GM12878 (cell line): ENCODE measurements around the gene SIAH2. TPM values are rescaled to one million over a fixed set of nuclear protein-coding genes. Genes with fewer than 3 reads are reported as not detected.

Source experiments
- ATAC-seq: fragments of 200-7000 bp; cut with Tn5 transposase; 3 replicates; pipeline ENCODE4 v1.9.1; 2020; ENCODE audit warnings: mild to moderate bottlenecking, moderate library complexity
- BruUV-seq: library from RNA; stranded (reverse); fragments of 400-500 nt; replicated peaks from 2 replicates; lab custom pipeline; 2021; lab: Mats Ljungman, UMichigan
- CTCF ChIA-PET: fragments of 300-600 bp; sonication (Branson Sonifier 250); formaldehyde crosslinking; extraction: SDS; loops from one replicate; lab custom pipeline; 2021; ENCODE audit warnings: inconsistent platforms; lab: Yijun Ruan, JAX
- POLR2A ChIA-PET: fragments of 350-600 bp; formaldehyde crosslinking; extraction: SDS; loops from one replicate; lab custom pipeline; 2021; ENCODE audit warnings: inconsistent platforms; lab: Charles Lee
- RAD21 ChIA-PET: fragments of 300-600 bp; sonication (Branson Sonifier 250); formaldehyde crosslinking; loops from one replicate; lab custom pipeline; 2023; ENCODE audit warnings: antibody characterized with exemption; ENCODE audit not compliant: unreplicated experiment; lab: Charles Lee
- SMC1A ChIA-PET: fragments of 300-600 bp; sonication (Branson Sonifier 250); formaldehyde crosslinking; loops from one replicate; lab custom pipeline; 2023; ENCODE audit not compliant: unreplicated experiment, uncharacterized antibody; lab: Charles Lee
- DNase-seq: peaks from one replicate; pipeline ENCODE4 v3.0.0-alpha.2; 2011; ENCODE audit warnings: low read depth, low spot score
- FAIRE-seq: peaks from 3 replicates; lab custom pipeline; 2011; peaks lifted over from hg19 to GRCh38; lab: Jason Lieb, UNC
- H2AFZ ChIP-seq: 2 replicates; pipeline ENCODE4 v1.6.0; 2011; ENCODE audit warnings: low read depth, low read length, control low read depth; ENCODE audit not compliant: control insufficient read depth
- H3K27ac ChIP-seq: 2 replicates; pipeline ENCODE4 v1.5.1; 2011; ENCODE audit warnings: control low read depth; ENCODE audit not compliant: control insufficient read depth, insufficient read depth
- H3K27me3 ChIP-seq, 2 experiments: replicated peaks in 1 of 2; 2 replicates each; pipeline versions ENCODE4 v1.6.0 to v1.6.1; 2011; ENCODE audit warnings: low read length in 1 of 2; ENCODE audit not compliant: control insufficient read depth in 2 of 2, insufficient read depth in 2 of 2
- H3K36me3 ChIP-seq, 2 experiments: 2 replicates each; pipeline ENCODE4 v1.5.1; 2011; ENCODE audit warnings: low read length in 1 of 2; ENCODE audit not compliant: control insufficient read depth in 2 of 2, insufficient read depth in 2 of 2
- H3K4me1 ChIP-seq: 2 replicates; pipeline ENCODE4 v1.6.1; 2011; ENCODE audit warnings: mild to moderate bottlenecking, low read length, moderate library complexity, mixed read lengths; ENCODE audit not compliant: control insufficient read depth, insufficient read depth
- H3K4me2 ChIP-seq: 2 replicates; pipeline ENCODE4 v1.6.0; 2011; ENCODE audit warnings: control low read depth; ENCODE audit not compliant: control insufficient read depth, insufficient read depth
- H3K4me3 ChIP-seq: fragments of 200-600 bp; sonication (generic); 2 replicates; pipeline ENCODE4 v1.5.1; 2016
- H3K79me2 ChIP-seq: 2 replicates; pipeline ENCODE4 v1.6.0; 2011; ENCODE audit warnings: low read length; ENCODE audit not compliant: control insufficient read depth, insufficient read depth
- H3K9ac ChIP-seq: 2 replicates; pipeline ENCODE4 v1.8.0; 2011; ENCODE audit warnings: low read length, control low read depth, mixed read lengths; ENCODE audit not compliant: control insufficient read depth, insufficient read depth
- H3K9me3 ChIP-seq: replicated peaks from 3 replicates; pipeline ENCODE4 v1.5.1; 2011; ENCODE audit warnings: mild to moderate bottlenecking, low read length; ENCODE audit not compliant: control insufficient read depth, insufficient read depth
- H4K20me1 ChIP-seq: 2 replicates; pipeline ENCODE4 v1.6.0; 2011; ENCODE audit not compliant: control insufficient read depth, insufficient read depth
- BHLHE40 ChIP-seq, 2 experiments: fragments of 450-650 bp in 1 of 2; IDR thresholded peaks; 2 replicates each; pipeline ENCODE4 v1.6.1; 2011 to 2017; ENCODE audit warnings: low read depth in 2 of 2, borderline replicate concordance in 1 of 2, improper control_type of control experiment in 1 of 2, low read length in 1 of 2, mild to moderate bottlenecking in 1 of 2
- E2F8 ChIP-seq: fragments of 450-650 bp; IDR thresholded peaks from 2 replicates; pipeline ENCODE4 v1.6.1; 2018; ENCODE audit warnings: mild to moderate bottlenecking, low read depth, moderate library complexity; ENCODE audit not compliant: partially characterized antibody
- MTA3 ChIP-seq: IDR thresholded peaks from 2 replicates; pipeline ENCODE4 v1.6.1; 2012; ENCODE audit warnings: low read length, inconsistent platforms, borderline replicate concordance
- WGBS: methylation state at CpG from one replicate; pipeline ENCODE4 v1.1.6; 2016; ENCODE audit warnings: low lambda C conversion rate; ENCODE audit not compliant: insufficient replicate concordance, insufficient coverage; ENCODE audit errors: missing lambda C conversion rate; 5-methylcytosine and 5-hydroxymethylcytosine counted together
- in situ Hi-C: fragments of 300-500 bp; cut with MboI; formaldehyde crosslinking; loops from 9 replicates; pipeline ENCODE4 v1.14.3; 2018; ENCODE audit warnings: mixed read lengths
- intact Hi-C: fragments of 100-400 bp; cut with micrococcal nuclease; formaldehyde crosslinking; loops from one replicate; pipeline ENCODE4 v1.14.2; 2022; ENCODE audit not compliant: unreplicated experiment
- polyA plus RNA-seq, 11 experiments: library from polyadenylated mRNA; depleted of rRNA in 4 of 11; unstranded in 6 of 11; stranded (reverse) in 5 of 11; fragments of >200 nt; fragmentation: Nextera tagmentation in 4 of 11; fragmentation: Illumina TruSeq in 1 of 11; extraction: Ambion mirVana in 4 of 11; extraction: Trizol in 1 of 11; gene quantifications; 1 replicate in 1 of 11; 2 replicates in 10 of 11; pipeline versions ENCODE4 v1.2.1 to v1.2.3, GENCODE V29; 2011 to 2016; ENCODE audit warnings: inconsistent platforms in 2 of 11, missing spikeins in 2 of 11, low read depth in 1 of 11
- total RNA-seq, 4 experiments: library from RNA; depleted of rRNA in 3 of 4; stranded (reverse); fragments of >200 nt in 3 of 4; fragmentation: Illumina TruSeq in 1 of 4; extraction: Trizol in 1 of 4; gene quantifications; 2 replicates each; pipeline versions ENCODE4 v1.2.1 to v1.2.3, GENCODE V29; 2013 to 2021
- TF ChIP-seq, protein P1 (sequence below): fragments of 450-650 bp; IDR thresholded peaks from 2 replicates; pipeline ENCODE4 v1.6.1; 2017; ENCODE audit warnings: low read depth, mild to moderate bottlenecking, moderate library complexity

SIAH2 gene
- total and polyA plus RNA-seq, 10 of the 15 experiments (the other 5 are each of a cell fraction or from before 2014, with no cell fraction given) = 3.3 to 51.5 (median 29.7) TPM

- Histone ChIP-seq H3K79me2 (peaks cover 27% of the 10 kb centered on the region), H3K36me3 (no peaks in the 10 kb centered on the region), H3K27me3 (no peaks in the 10 kb centered on the region), H3K27ac (no peak overlapping the region), H3K4me3 (no peak overlapping the region), H3K9ac (no peak overlapping the region; the same call in 1 of the 2 replicates), H3K4me2 (peak overlapping the region; percentile 95; the same call in 1 of the 2 replicates), H3K4me1 (peaks cover 29% of the 10 kb centered on the region), H3K9me3 (no peaks in the 10 kb centered on the region), H4K20me1 (no peaks in the 10 kb centered on the region), H2AFZ (no peak overlapping the region)
- 22% methylated on average over 3 of the region's 3 CpGs for WGBS
- RAD21 ChIA-PET = interaction anchor here (1.0 to 2.0 kb wide), 7 partner anchors 21 to 375 kb away, joined by 3 to 8 read pairs (median 5); no protein-coding TSS in a partner anchor
- POLR2A ChIA-PET = interaction anchor here (0.6 to 7.1 kb wide), 6 partner anchors 9 to 164 kb away, joined by 3 to 40 read pairs (median 5); partner anchors contain the start of genes ERICH6 and SELENOT
- peak; percentile 2; the same call in 1 of the 2 replicates for TF ChIP-seq MTA3
- no peak for TF ChIP-seq E2F8
- TF ChIP-seq, protein P1, sequence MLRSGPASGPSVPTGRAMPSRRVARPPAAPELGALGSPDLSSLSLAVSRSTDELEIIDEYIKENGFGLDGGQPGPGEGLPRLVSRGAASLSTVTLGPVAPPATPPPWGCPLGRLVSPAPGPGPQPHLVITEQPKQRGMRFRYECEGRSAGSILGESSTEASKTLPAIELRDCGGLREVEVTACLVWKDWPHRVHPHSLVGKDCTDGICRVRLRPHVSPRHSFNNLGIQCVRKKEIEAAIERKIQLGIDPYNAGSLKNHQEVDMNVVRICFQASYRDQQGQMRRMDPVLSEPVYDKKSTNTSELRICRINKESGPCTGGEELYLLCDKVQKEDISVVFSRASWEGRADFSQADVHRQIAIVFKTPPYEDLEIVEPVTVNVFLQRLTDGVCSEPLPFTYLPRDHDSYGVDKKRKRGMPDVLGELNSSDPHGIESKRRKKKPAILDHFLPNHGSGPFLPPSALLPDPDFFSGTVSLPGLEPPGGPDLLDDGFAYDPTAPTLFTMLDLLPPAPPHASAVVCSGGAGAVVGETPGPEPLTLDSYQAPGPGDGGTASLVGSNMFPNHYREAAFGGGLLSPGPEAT = peak; percentile 3; the same call in 1 of the 2 replicates
- TF ChIP-seq BHLHE40 (IDR thresholded peaks at IDR 0.05; ENCODE audit: borderline replicate concordance in 1 of 2, low read depth in 2 of 2, low read length in 1 of 2) = peak in 1 of 2 experiments; percentile 76; a peak in 2 of 4 replicates
- DNase-seq (no peak), FAIRE-seq (no peak), ATAC-seq (no peak)
- CTCF ChIA-PET = interaction anchor here (0.6 to 3.9 kb wide), 9 partner anchors 13 to 189 kb away, joined by 3 to 29 read pairs (median 4); no protein-coding TSS in a partner anchor
- in situ Hi-C loops = no loop called here
- SMC1A ChIA-PET = interaction anchor here (0.8 to 8.5 kb wide), 16 partner anchors 10 to 357 kb away, joined by 3 to 68 read pairs (median 4); no protein-coding TSS in a partner anchor
- no TSS peak for BruUV-seq
- intact Hi-C loops = loop anchor here (1.0 kb wide), 1 partner anchor 20 kb away; no protein-coding TSS in a partner anchor
Observed at GRCh38 chr3:150766742-150767141, 3.8 kb upstream of the SIAH2 start.
